PC-9 (cell line): ENCODE measurements around the gene ORMDL3. TPM values are rescaled to one million over a fixed set of nuclear protein-coding genes. Genes with fewer than 3 reads are reported as not detected.

ENCODE experiments used
- BruUV-seq: library from RNA; stranded (reverse); fragments of 400-500 nt; replicated peaks from 2 replicates; lab custom pipeline; 2021; lab: Mats Ljungman, UMichigan
- CTCF ChIA-PET: fragments of 300-600 bp; sonication (Branson Sonifier 250); formaldehyde crosslinking; loops from one replicate; lab custom pipeline; 2022; ENCODE audit warnings: antibody characterized with exemption; lab: Charles Lee
- POLR2A ChIA-PET: fragments of 300-600 bp; sonication (Branson Sonifier 250); formaldehyde crosslinking; loops from one replicate; lab custom pipeline; 2022; ENCODE audit warnings: antibody characterized with exemption; ENCODE audit not compliant: unreplicated experiment; lab: Charles Lee
- DNase-seq, 2 experiments: peaks; one replicate each; pipeline versions ENCODE4 v3.0.0 to v3.0.0-alpha.2; 2015 to 2022; ENCODE audit warnings: mixed read lengths in 1 of 2
- H2AFZ ChIP-seq: fragments of 200-600 bp; sonication (generic); 2 replicates; pipeline ENCODE4 v1.8.1; 2017; ENCODE audit warnings: antibody characterized with exemption
- H3F3A ChIP-seq: fragments of 200-600 bp; sonication (generic); 2 replicates; pipeline ENCODE4 v1.8.1; 2017; ENCODE audit warnings: antibody characterized with exemption, mild to moderate bottlenecking, low read depth; ENCODE audit not compliant: insufficient read depth
- H3K27ac ChIP-seq: fragments of 200-600 bp; sonication (generic); 2 replicates; pipeline ENCODE4 v1.6.1; 2016; ENCODE audit warnings: mixed run types
- H3K27me3 ChIP-seq: fragments of 200-600 bp; sonication (generic); 2 replicates; pipeline ENCODE4 v1.6.1; 2016; ENCODE audit warnings: low read depth, mixed run types; ENCODE audit not compliant: insufficient read depth
- H3K36me3 ChIP-seq: fragments of 200-600 bp; sonication (generic); 2 replicates; pipeline ENCODE4 v1.6.1; 2016; ENCODE audit warnings: low read depth, mixed run types
- H3K4me1 ChIP-seq: fragments of 200-600 bp; sonication (generic); replicated peaks from 2 replicates; pipeline ENCODE4 v1.6.1; 2016; ENCODE audit warnings: mixed run types; ENCODE audit not compliant: insufficient read depth
- H3K4me2 ChIP-seq: fragments of 200-600 bp; sonication (generic); 2 replicates; pipeline ENCODE4 v1.6.1; 2017; ENCODE audit warnings: mixed run types
- H3K4me3 ChIP-seq: fragments of 200-600 bp; sonication (generic); 2 replicates; pipeline ENCODE4 v1.6.1; 2016; ENCODE audit warnings: mixed run types
- H3K79me2 ChIP-seq: fragments of 200-600 bp; sonication (generic); 2 replicates; pipeline ENCODE4 v1.6.1; 2017; ENCODE audit warnings: low read depth, mixed run types
- H3K9me2 ChIP-seq: fragments of 200-600 bp; sonication (generic); 2 replicates; pipeline ENCODE4 v1.8.1; 2017; ENCODE audit warnings: mild to moderate bottlenecking; ENCODE audit not compliant: insufficient read depth
- H3K9me3 ChIP-seq: fragments of 200-600 bp; sonication (generic); 2 replicates; pipeline ENCODE4 v1.8.1; 2016; ENCODE audit warnings: low read depth; ENCODE audit not compliant: insufficient read depth
- H4K20me1 ChIP-seq: fragments of 200-600 bp; sonication (generic); 2 replicates; pipeline ENCODE4 v1.8.1; 2017; ENCODE audit not compliant: insufficient read depth
- EZH2 ChIP-seq: fragments of 200-600 bp; sonication (generic); IDR thresholded peaks from 2 replicates; pipeline ENCODE4 v1.8.0; 2017; ENCODE audit warnings: antibody characterized with exemption, low read depth
- intact Hi-C: fragments of 100-400 bp; cut with micrococcal nuclease; formaldehyde crosslinking; loops from one replicate; pipeline ENCODE4 v1.10.0; 2022; ENCODE audit not compliant: unreplicated experiment
- total RNA-seq: library from RNA; stranded (reverse); gene quantifications from 2 replicates; pipeline ENCODE4 v1.2.3, GENCODE V29; 2021
- TF ChIP-seq, protein P1 (sequence below): fragments of 200-600 bp; sonication (generic); conservative IDR thresholded peaks from 2 replicates; pipeline ENCODE4 v1.6.1; 2017; ENCODE audit warnings: mixed run types, antibody characterized with exemption, mild to moderate bottlenecking, moderate library complexity

The ORMDL3 gene
- total RNA-seq, 1 experiment from 2014 or later: 51.1 TPM

DNA sequence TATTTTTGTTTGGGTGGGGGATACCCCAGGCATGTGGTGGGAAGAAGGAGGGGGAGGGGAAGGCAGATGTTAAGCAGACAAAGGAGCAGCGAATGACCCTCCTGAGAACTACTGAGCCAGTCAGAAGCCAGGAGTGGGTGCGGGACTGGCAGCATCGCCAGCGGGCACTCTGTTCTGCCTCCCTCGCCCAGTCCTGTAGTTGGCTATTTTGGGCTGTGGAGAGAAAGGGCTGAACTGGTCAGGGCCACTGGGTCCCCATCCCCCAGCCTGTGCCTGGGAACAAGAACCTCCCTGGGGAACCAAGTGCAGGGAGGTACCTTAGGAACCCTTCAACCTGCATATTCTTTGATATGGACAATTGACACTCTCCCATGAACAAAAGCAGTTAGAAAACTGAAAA is 6.5 kb upstream of the ORMDL3 start:
- Histone ChIP-seq H3K27ac (no peak overlapping the region), H3K4me1 (peaks cover 12% of the 10 kb centered on the region), H3K27me3 (no peaks in the 10 kb centered on the region), H3K9me2 (no peaks in the 10 kb centered on the region), H3K4me2 (no peak overlapping the region), H2AFZ (no peak overlapping the region), H3F3A (peaks cover 17% of the 10 kb centered on the region), H3K36me3 (no peaks in the 10 kb centered on the region), H3K79me2 (no peaks in the 10 kb centered on the region), H4K20me1 (peaks cover 4% of the 10 kb centered on the region; the same call in 1 of the 2 replicates), H3K4me3 (no peak overlapping the region), H3K9me3 (no peaks in the 10 kb centered on the region)
- ChIA-PET CTCF (no interaction called here), POLR2A (no interaction called here)
- no TSS peak for BruUV-seq
- DNase-seq: no peak
- intact Hi-C loops: no loop called here
- TF ChIP-seq, protein P1, sequence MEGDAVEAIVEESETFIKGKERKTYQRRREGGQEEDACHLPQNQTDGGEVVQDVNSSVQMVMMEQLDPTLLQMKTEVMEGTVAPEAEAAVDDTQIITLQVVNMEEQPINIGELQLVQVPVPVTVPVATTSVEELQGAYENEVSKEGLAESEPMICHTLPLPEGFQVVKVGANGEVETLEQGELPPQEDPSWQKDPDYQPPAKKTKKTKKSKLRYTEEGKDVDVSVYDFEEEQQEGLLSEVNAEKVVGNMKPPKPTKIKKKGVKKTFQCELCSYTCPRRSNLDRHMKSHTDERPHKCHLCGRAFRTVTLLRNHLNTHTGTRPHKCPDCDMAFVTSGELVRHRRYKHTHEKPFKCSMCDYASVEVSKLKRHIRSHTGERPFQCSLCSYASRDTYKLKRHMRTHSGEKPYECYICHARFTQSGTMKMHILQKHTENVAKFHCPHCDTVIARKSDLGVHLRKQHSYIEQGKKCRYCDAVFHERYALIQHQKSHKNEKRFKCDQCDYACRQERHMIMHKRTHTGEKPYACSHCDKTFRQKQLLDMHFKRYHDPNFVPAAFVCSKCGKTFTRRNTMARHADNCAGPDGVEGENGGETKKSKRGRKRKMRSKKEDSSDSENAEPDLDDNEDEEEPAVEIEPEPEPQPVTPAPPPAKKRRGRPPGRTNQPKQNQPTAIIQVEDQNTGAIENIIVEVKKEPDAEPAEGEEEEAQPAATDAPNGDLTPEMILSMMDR: no peak
- TF ChIP-seq EZH2: no peak

DNA sequence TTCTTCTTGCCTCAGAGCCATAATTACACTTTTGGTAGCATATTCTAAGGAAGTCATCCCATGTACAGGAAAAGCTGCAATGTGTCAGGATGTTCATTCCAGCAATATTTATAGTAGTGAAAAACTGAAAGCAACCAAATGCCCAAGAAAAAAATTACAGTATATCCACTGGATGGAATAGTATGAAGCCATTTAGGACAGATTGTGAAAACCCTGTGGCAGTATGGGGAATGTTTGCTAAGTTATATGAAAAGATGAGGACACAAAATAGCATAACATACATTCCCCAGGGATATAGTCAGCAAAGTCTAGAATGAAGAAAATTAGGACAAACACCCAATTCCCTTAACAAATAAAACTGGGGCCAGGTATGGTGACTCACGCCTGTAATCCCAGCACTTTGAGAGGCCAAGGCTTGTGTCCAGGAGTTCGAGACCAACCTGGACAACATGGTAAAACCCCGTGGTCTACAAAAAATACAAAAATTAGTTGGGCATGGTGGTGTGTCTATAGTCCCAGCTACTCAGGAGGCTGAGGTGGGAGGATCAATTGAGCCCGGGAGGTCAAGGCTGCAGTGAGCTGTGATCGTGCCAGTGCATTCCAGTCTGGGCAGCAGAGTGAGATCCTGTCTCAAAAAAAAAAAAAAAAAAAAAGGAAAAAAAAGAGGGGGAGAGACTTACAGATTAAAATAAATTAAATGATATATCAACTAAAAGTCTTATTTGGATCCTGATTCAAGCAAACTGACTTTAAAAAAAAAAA is 2.4 kb upstream of the ORMDL3 start:
- peak overlapping the region; percentile 44 for H3K4me2 ChIP-seq
- H4K20me1 ChIP-seq: peaks cover 6% of the 10 kb centered on the region; the same call in 1 of the 2 replicates
- H3K27me3 ChIP-seq: no peaks in the 10 kb centered on the region
- H3K27ac ChIP-seq: peak overlapping the region; percentile 89
- no peak overlapping the region for H3K4me3 ChIP-seq
- H3K4me1 ChIP-seq: peaks cover 35% of the 10 kb centered on the region
- H3K9me3 ChIP-seq: no peaks in the 10 kb centered on the region
- no TSS peak for BruUV-seq
- H3K79me2 ChIP-seq: peaks cover 24% of the 10 kb centered on the region
- no peaks in the 10 kb centered on the region for H3K9me2 ChIP-seq
- ChIA-PET CTCF (interaction anchor here (0.7 kb wide), 1 partner anchor 690 kb away, joined by 11 read pairs; no protein-coding TSS in a partner anchor), POLR2A (interaction anchor here (0.7 kb wide), 1 partner anchor 86 kb away, joined by 5 read pairs; no protein-coding TSS in a partner anchor)
- TF ChIP-seq EZH2: no peak
- TF ChIP-seq, protein P1: no peak
- peaks cover 27% of the 10 kb centered on the region for H3F3A ChIP-seq
- intact Hi-C loops: loop anchor here (1.0 to 10.0 kb wide), 3 partner anchors 50 to 175 kb away; partner anchors contain the start of gene PSMD3
- peak; percentile 29 to 93 for DNase-seq
- no peak overlapping the region for H2AFZ ChIP-seq
- no peaks in the 10 kb centered on the region for H3K36me3 ChIP-seq

DNA sequence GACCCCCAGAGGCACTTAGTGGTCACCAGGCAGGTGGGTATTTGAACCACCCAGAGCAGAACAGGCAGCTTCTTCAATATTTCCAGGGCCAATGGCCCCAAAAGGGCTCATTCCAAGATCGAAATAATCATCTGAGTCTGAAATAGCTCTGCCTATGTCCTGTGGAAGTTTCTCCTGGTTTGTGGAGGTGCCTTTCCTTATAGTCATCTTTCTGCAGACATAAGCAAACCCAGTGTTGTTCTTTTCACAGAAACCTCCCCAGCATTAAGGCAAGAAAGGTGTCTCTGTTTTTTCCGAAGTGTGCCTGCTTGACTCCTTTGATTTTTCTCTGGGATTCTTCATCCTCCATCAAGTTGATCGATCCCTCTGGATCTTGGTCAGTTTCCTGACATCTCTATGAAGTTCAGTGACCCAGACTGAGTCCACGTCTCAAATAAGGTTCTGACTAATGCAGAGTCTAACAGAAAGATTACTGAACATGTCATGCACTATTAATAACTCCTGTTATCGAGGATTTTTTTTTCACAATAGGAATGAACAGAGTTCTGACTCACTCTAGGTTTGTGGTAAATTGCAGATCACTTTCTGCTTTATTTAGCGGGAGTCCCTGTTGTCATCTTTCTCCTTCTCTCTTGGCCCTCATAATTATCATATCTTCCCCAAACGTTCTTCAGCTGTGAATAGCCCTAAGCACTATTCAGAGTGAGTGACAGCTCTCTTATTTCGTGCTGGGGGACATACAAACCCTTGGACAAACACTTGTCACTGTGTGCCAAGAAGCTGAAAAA is 1.7 kb upstream of the ORMDL3 start:
- Histone ChIP-seq H3K4me3 (no peak overlapping the region), H2AFZ (no peak overlapping the region), H3K36me3 (no peaks in the 10 kb centered on the region), H3K9me3 (no peaks in the 10 kb centered on the region), H3F3A (peaks cover 27% of the 10 kb centered on the region), H3K9me2 (no peaks in the 10 kb centered on the region), H3K79me2 (peaks cover 25% of the 10 kb centered on the region), H3K4me2 (peak overlapping the region; percentile 95), H3K27me3 (no peaks in the 10 kb centered on the region), H3K27ac (peak overlapping the region; percentile 89), H4K20me1 (peaks cover 8% of the 10 kb centered on the region; the same call in 1 of the 2 replicates), H3K4me1 (peaks cover 35% of the 10 kb centered on the region)
- no TSS peak for BruUV-seq
- TF ChIP-seq EZH2: no peak
- TF ChIP-seq, protein P1: no peak
- intact Hi-C loops: loop anchor here (1.0 to 10.0 kb wide), 3 partner anchors 51 to 174 kb away; partner anchors contain the start of gene PSMD3
- peak; percentile 18 to 96 for DNase-seq
- CTCF ChIA-PET: interaction anchor here (0.6 kb wide), 1 partner anchor 275 kb away, joined by 3 read pairs; no protein-coding TSS in a partner anchor
- POLR2A ChIA-PET: no interaction called here
